H9 (cell line): Measurements from ENCODE around the gene PTF1A. TPM values are rescaled to one million over a fixed set of nuclear protein-coding genes. Genes with fewer than 3 reads are reported as not detected.

Experiments used
- DNase-seq: peaks from one replicate; pipeline ENCODE4 v3.0.0-alpha.2; 2017
- H2AFZ ChIP-seq: one replicate; pipeline ENCODE4 v1.6.1; 2013; ENCODE audit warnings: mild to moderate bottlenecking, low read length, control low read depth, moderate library complexity
- H2AK5ac ChIP-seq: 2 replicates; pipeline ENCODE4 v1.6.1; 2013; ENCODE audit warnings: low read length, control low read depth, mixed read lengths; ENCODE audit not compliant: insufficient read length
- H2BK120ac ChIP-seq: one replicate; pipeline ENCODE4 v1.6.1; 2013; ENCODE audit warnings: low read depth, mild to moderate bottlenecking, low read length, control low read depth, inconsistent platforms; ENCODE audit not compliant: poor library complexity, severe bottlenecking
- H2BK12ac ChIP-seq: 2 replicates; pipeline ENCODE4 v1.6.1; 2013; ENCODE audit warnings: low read length, control low read depth, mixed read lengths, low read depth; ENCODE audit not compliant: insufficient read length
- H2BK15ac ChIP-seq: 2 replicates; pipeline ENCODE4 v1.6.1; 2013; ENCODE audit warnings: low read depth, low read length, control low read depth
- H2BK20ac ChIP-seq: one replicate; pipeline ENCODE4 v1.6.1; 2013; ENCODE audit warnings: low read depth, mild to moderate bottlenecking, low read length, control low read depth, inconsistent platforms; ENCODE audit not compliant: poor library complexity, severe bottlenecking
- H2BK5ac ChIP-seq: 2 replicates; pipeline ENCODE4 v1.6.1; 2013; ENCODE audit warnings: low read length, control low read depth, mixed read lengths; ENCODE audit not compliant: insufficient read length
- H3K14ac ChIP-seq: 2 replicates; pipeline ENCODE4 v1.6.1; 2013; ENCODE audit warnings: low read length, control low read depth; ENCODE audit not compliant: insufficient read depth
- H3K18ac ChIP-seq: 2 replicates; pipeline ENCODE4 v1.6.1; 2013; ENCODE audit warnings: low read depth, mild to moderate bottlenecking, mixed read lengths, low read length, control low read depth; ENCODE audit not compliant: insufficient read length
- H3K23ac ChIP-seq: 2 replicates; pipeline ENCODE4 v1.6.1; 2013; ENCODE audit warnings: low read length, control low read depth, mixed read lengths, low read depth; ENCODE audit not compliant: insufficient read length
- H3K23me2 ChIP-seq: 2 replicates; pipeline ENCODE4 v1.6.1; 2013; ENCODE audit warnings: low read depth, mild to moderate bottlenecking, mixed read lengths, low read length, control low read depth; ENCODE audit not compliant: insufficient read length, poor library complexity, severe bottlenecking
- H3K27ac ChIP-seq: 2 replicates; pipeline ENCODE4 v1.5.1; 2013; ENCODE audit warnings: low read length, control low read depth, mixed read lengths, low read depth; ENCODE audit not compliant: insufficient read length
- H3K27me3 ChIP-seq: 2 replicates; pipeline ENCODE4 v1.6.1; 2013; ENCODE audit warnings: low read length, control low read depth, inconsistent platforms; ENCODE audit not compliant: insufficient read depth
- H3K4ac ChIP-seq: 2 replicates; pipeline ENCODE4 v1.6.1; 2013; ENCODE audit warnings: low read depth, mild to moderate bottlenecking, control low read depth, inconsistent platforms, low read length, moderate library complexity
- H3K4me1 ChIP-seq: 2 replicates; pipeline ENCODE4 v1.6.1; 2013; ENCODE audit warnings: low read length, control low read depth, inconsistent platforms; ENCODE audit not compliant: insufficient read depth
- H3K4me2 ChIP-seq: 2 replicates; pipeline ENCODE4 v1.6.1; 2013; ENCODE audit warnings: low read length, control low read depth, mixed read lengths; ENCODE audit not compliant: insufficient read length, insufficient read depth
- H3K56ac ChIP-seq: 2 replicates; pipeline ENCODE4 v1.6.1; 2013; ENCODE audit warnings: low read depth, mild to moderate bottlenecking, mixed read lengths, low read length, control low read depth; ENCODE audit not compliant: insufficient read length
- H3K79me1 ChIP-seq: 2 replicates; pipeline ENCODE4 v1.6.1; 2013; ENCODE audit warnings: low read depth, mild to moderate bottlenecking, moderate library complexity, low read length, control low read depth, inconsistent platforms; ENCODE audit not compliant: insufficient read depth, poor library complexity, severe bottlenecking
- H3K79me2 ChIP-seq: 2 replicates; pipeline ENCODE4 v1.6.1; 2013; ENCODE audit warnings: low read length, control low read depth, inconsistent platforms; ENCODE audit not compliant: insufficient read depth
- H3K9ac ChIP-seq: 2 replicates; pipeline ENCODE4 v1.6.1; 2013; ENCODE audit warnings: low read length, control low read depth, mixed read lengths; ENCODE audit not compliant: insufficient read length; ENCODE audit errors: extremely low read depth
- H3K9me3 ChIP-seq: one replicate; pipeline ENCODE4 v1.6.1; 2013; ENCODE audit warnings: low read depth, low read length, inconsistent platforms; ENCODE audit not compliant: control insufficient read depth
- H3T11ph ChIP-seq: one replicate; pipeline ENCODE4 v1.6.1; 2013; ENCODE audit warnings: mild to moderate bottlenecking, low read length, control low read depth, inconsistent platforms
- H4K20me1 ChIP-seq: one replicate; pipeline ENCODE4 v1.6.1; 2013; ENCODE audit not compliant: control insufficient read depth, insufficient read length, insufficient read depth
- H4K5ac ChIP-seq: 2 replicates; pipeline ENCODE4 v1.6.1; 2013; ENCODE audit warnings: low read depth, mild to moderate bottlenecking, mixed read lengths, low read length, control low read depth; ENCODE audit not compliant: insufficient read length
- H4K8ac ChIP-seq: replicated peaks from 2 replicates; pipeline ENCODE4 v1.6.1; 2013; ENCODE audit warnings: low read length, control low read depth, mixed read lengths, low read depth; ENCODE audit not compliant: insufficient read length
- H4K91ac ChIP-seq: 2 replicates; pipeline ENCODE4 v1.6.1; 2013; ENCODE audit warnings: low read depth, mild to moderate bottlenecking, moderate library complexity, mixed read lengths, low read length, control low read depth; ENCODE audit not compliant: insufficient read length
- H3K27ac Mint-ChIP-seq, 3 experiments: 2 replicates in 2 of 3; 3 replicates in 1 of 3; pipeline ENCODE4 v1.8.0; 2020 to 2021; ENCODE audit warnings: mixed read lengths in 3 of 3, mild to moderate bottlenecking in 1 of 3, moderate library complexity in 1 of 3
- H3K27me3 Mint-ChIP-seq: 2 replicates; pipeline ENCODE4 v1.8.0; 2021; ENCODE audit warnings: low read depth, mild to moderate bottlenecking, moderate library complexity, mixed read lengths
- H3K36me3 Mint-ChIP-seq, 3 experiments: 2 replicates in 2 of 3; 3 replicates in 1 of 3; pipeline ENCODE4 v1.8.0; 2020 to 2021; ENCODE audit warnings: low read depth in 3 of 3, mixed read lengths in 3 of 3; ENCODE audit not compliant: insufficient read depth in 1 of 3
- H3K4me1 Mint-ChIP-seq, 2 experiments: 2 replicates each; pipeline ENCODE4 v1.8.0; 2020; ENCODE audit warnings: mixed read lengths in 2 of 2
- H3K4me3 Mint-ChIP-seq, 2 experiments: 2 replicates in 1 of 2; 3 replicates in 1 of 2; pipeline ENCODE4 v1.8.0; 2020 to 2021; ENCODE audit warnings: mild to moderate bottlenecking in 2 of 2, mixed read lengths in 2 of 2, moderate library complexity in 1 of 2
- H3K9me3 Mint-ChIP-seq, 2 experiments: 2 replicates in 1 of 2; 3 replicates in 1 of 2; pipeline ENCODE4 v1.8.0; 2020; ENCODE audit warnings: mild to moderate bottlenecking in 2 of 2, mixed read lengths in 2 of 2, moderate library complexity in 1 of 2
- CTCF ChIP-seq: fragments of 200-600 bp; sonication (generic); conservative IDR thresholded peaks from 3 replicates; pipeline ENCODE4 v1.8.0; 2021; ENCODE audit warnings: antibody characterized with exemption, mild to moderate bottlenecking
- WGBS: extraction: QIAGEN DNeasy Blood & Tissue Kit; methylation state at CpG from one replicate; pipeline ENCODE4 v1.1.7; 2013; ENCODE audit warnings: missing lambda C conversion rate, low lambda C conversion rate, mixed read lengths; ENCODE audit not compliant: insufficient read length; ENCODE audit errors: extremely low coverage; 5-methylcytosine and 5-hydroxymethylcytosine counted together
- total RNA-seq: library from RNA; stranded (reverse); gene quantifications from 2 replicates; pipeline ENCODE4 v1.2.1, GENCODE V29; 2021

PTF1A gene
- total RNA-seq, 1 experiment from 2014 or later, result not detected

GRCh38 chr10:23230582-23230981, 38.5 kb downstream of the PTF1A start:
- TF ChIP-seq CTCF, result no peak
- H3K27ac ChIP-seq, result no peak overlapping the region
- no peaks in the 10 kb centered on the region for H3K23me2 ChIP-seq
- H3K4me2 ChIP-seq, result no peak overlapping the region
- no peak overlapping the region for H3K4me3 Mint-ChIP-seq
- no peaks in the 10 kb centered on the region for H4K20me1 ChIP-seq
- H3K9ac ChIP-seq, result no peak overlapping the region
- H2BK20ac ChIP-seq, result no peak overlapping the region
- H3K14ac ChIP-seq, result no peak overlapping the region
- no peak overlapping the region for H2BK12ac ChIP-seq
- no peak overlapping the region for H3K18ac ChIP-seq
- no peaks in the 10 kb centered on the region for H3K79me1 ChIP-seq
- no peak overlapping the region for H3T11ph ChIP-seq
- H3K4me1 ChIP-seq, result no peaks in the 10 kb centered on the region
- H3K4me1 Mint-ChIP-seq, result no peaks in the 10 kb centered on the region
- no peaks in the 10 kb centered on the region for H3K27me3 ChIP-seq
- H3K9me3 Mint-ChIP-seq, result peaks cover 0 to 2% of the 10 kb centered on the region in 2 experiments; a peak in 3 of 5 replicates
- no peaks in the 10 kb centered on the region for H3K79me2 ChIP-seq
- H3K9me3 ChIP-seq, result no peaks in the 10 kb centered on the region
- H2BK5ac ChIP-seq, result no peak overlapping the region
- no peak overlapping the region for H4K91ac ChIP-seq
- no CpG with 5 or more reads among the region's 1 CpG for WGBS
- no peak overlapping the region for H3K4ac ChIP-seq
- no peak overlapping the region for H2AFZ ChIP-seq
- no peak overlapping the region for H2BK15ac ChIP-seq
- H4K8ac ChIP-seq, result no peak overlapping the region
- no peak overlapping the region for H2BK120ac ChIP-seq
- no peak overlapping the region for H4K5ac ChIP-seq
- no peak overlapping the region for H3K56ac ChIP-seq
- no peak overlapping the region for H3K23ac ChIP-seq
- DNase-seq, result no peak
- H3K27ac Mint-ChIP-seq, result no peak overlapping the region
- no peak overlapping the region for H2AK5ac ChIP-seq
- H3K27me3 Mint-ChIP-seq, result peaks cover 34% of the 10 kb centered on the region
- peaks cover 0 to under 1% (median 0%) of the 10 kb centered on the region in 3 experiments; a peak in 1 of 7 replicates for H3K36me3 Mint-ChIP-seq
